Activated B cell treated with CpG ODN at 0.5 μM for 24 hours (primary cell): Measurements from ENCODE around the gene PPM1E. TPM values are rescaled to one million over a fixed set of nuclear protein-coding genes. Genes with fewer than 3 reads are reported as not detected.

Experiments
- ATAC-seq: fragments of 200-7000 bp; cut with Tn5 transposase; one replicate; pipeline ENCODE4 v1.10.0; 2021; ENCODE audit warnings: low read depth, mild to moderate bottlenecking, moderate library complexity
- CTCF ChIA-PET: fragments of 350-600 bp; sonication (Branson Sonifier 250); formaldehyde crosslinking; loops from one replicate; lab custom pipeline; 2021; ENCODE audit warnings: antibody characterized with exemption; lab: Charles Lee
- POLR2A ChIA-PET: fragments of 350-600 bp; sonication (Branson Sonifier 250); formaldehyde crosslinking; loops from one replicate; lab custom pipeline; 2021; ENCODE audit warnings: antibody characterized with exemption; lab: Charles Lee
- DNase-seq: peaks from one replicate; pipeline ENCODE4 v3.0.0; 2022
- H3K27ac Mint-ChIP-seq: one replicate; pipeline ENCODE4 v1.8.0; 2020; ENCODE audit warnings: mixed read lengths
- H3K27me3 Mint-ChIP-seq: one replicate; pipeline ENCODE4 v1.8.0; 2021; ENCODE audit warnings: mixed read lengths
- H3K36me3 Mint-ChIP-seq: one replicate; pipeline ENCODE4 v1.8.0; 2021; ENCODE audit warnings: low read depth, mixed read lengths
- H3K4me1 Mint-ChIP-seq: one replicate; pipeline ENCODE4 v1.8.0; 2021; ENCODE audit warnings: mixed read lengths
- H3K4me3 Mint-ChIP-seq: one replicate; pipeline ENCODE4 v1.8.0; 2020; ENCODE audit warnings: mild to moderate bottlenecking, mixed read lengths
- H3K9me3 Mint-ChIP-seq: one replicate; pipeline ENCODE4 v1.8.0; 2020; ENCODE audit warnings: mixed read lengths
- CTCF ChIP-seq: fragments of 200-600 bp; IDR thresholded peaks from one replicate; pipeline ENCODE4 v1.8.0; 2022; ENCODE audit warnings: antibody characterized with exemption, mild to moderate bottlenecking
- intact Hi-C: fragments of 100-400 bp; cut with micrococcal nuclease; formaldehyde crosslinking; loops from one replicate; pipeline ENCODE4 v1.15.1; 2024
- total RNA-seq: library from RNA; stranded (reverse); gene quantifications from 2 replicates; pipeline ENCODE4 v1.2.3, GENCODE V29; 2022

The PPM1E gene
- total RNA-seq, 1 donor from 2014 or later: 0.02 TPM

- TF ChIP-seq CTCF: no peak
- H3K4me1 Mint-ChIP-seq: no peaks in the 10 kb centered on the region
- DNase-seq: no peak
- ChIA-PET CTCF (no interaction called here), POLR2A (no interaction called here)
- intact Hi-C loops: no loop called here
- H3K27ac Mint-ChIP-seq: no peak overlapping the region
- ATAC-seq: no peak
- no peaks in the 10 kb centered on the region for H3K27me3 Mint-ChIP-seq
- peaks cover 12% of the 10 kb centered on the region for H3K9me3 Mint-ChIP-seq
- H3K36me3 Mint-ChIP-seq: no peaks in the 10 kb centered on the region
- H3K4me3 Mint-ChIP-seq: no peak overlapping the region
Observed at GRCh38 chr17:58913971-58914769, 158.5 kb downstream of the PPM1E start.

- no peak for DNase-seq
- H3K27ac Mint-ChIP-seq: no peak overlapping the region
- CTCF ChIA-PET: no interaction called here
- intact Hi-C loops: no loop called here
- no peaks in the 10 kb centered on the region for H3K27me3 Mint-ChIP-seq
- H3K9me3 Mint-ChIP-seq: peaks cover 1% of the 10 kb centered on the region
- no peak for TF ChIP-seq CTCF
- ATAC-seq: no peak
- H3K4me1 Mint-ChIP-seq: peaks cover 9% of the 10 kb centered on the region
- POLR2A ChIA-PET: interaction anchor here (0.6 kb wide), 1 partner anchor 30 kb away, joined by 20 read pairs; no protein-coding TSS in a partner anchor
- no peaks in the 10 kb centered on the region for H3K36me3 Mint-ChIP-seq
- H3K4me3 Mint-ChIP-seq: no peak overlapping the region
Observed at GRCh38 chr17:58917228-58917627, 161.6 kb downstream of the PPM1E start.

GRCh38 chr17:58918072-58918471 is 162.4 kb downstream of the PPM1E start:
- Mint-ChIP-seq H3K27me3 (no peaks in the 10 kb centered on the region), H3K9me3 (no peaks in the 10 kb centered on the region), H3K36me3 (no peaks in the 10 kb centered on the region), H3K4me1 (peaks cover 9% of the 10 kb centered on the region), H3K27ac (no peak overlapping the region), H3K4me3 (no peak overlapping the region)
- no peak for ATAC-seq
- ChIA-PET CTCF (no interaction called here), POLR2A (interaction anchor here (0.7 kb wide), 1 partner anchor 125 kb away, joined by 7 read pairs; no protein-coding TSS in a partner anchor)
- no peak for DNase-seq
- TF ChIP-seq CTCF: no peak
- intact Hi-C loops: no loop called here

- H3K36me3 Mint-ChIP-seq: no peaks in the 10 kb centered on the region
- H3K4me1 Mint-ChIP-seq: peaks cover 9% of the 10 kb centered on the region
- H3K4me3 Mint-ChIP-seq: no peak overlapping the region
- H3K9me3 Mint-ChIP-seq: no peaks in the 10 kb centered on the region
- intact Hi-C loops: no loop called here
- POLR2A ChIA-PET: no interaction called here
- no peak for TF ChIP-seq CTCF
- H3K27me3 Mint-ChIP-seq: no peaks in the 10 kb centered on the region
- H3K27ac Mint-ChIP-seq: no peak overlapping the region
- ATAC-seq (no peak), DNase-seq (no peak)
- CTCF ChIA-PET: interaction anchor here (0.6 kb wide), 1 partner anchor 23 kb away, joined by 3 read pairs; no protein-coding TSS in a partner anchor
Observed at GRCh38 chr17:58918884-58919283, 163.2 kb downstream of the PPM1E start.

GRCh38 chr17:58920773-58921172 is 165.1 kb downstream of the PPM1E start:
- H3K27me3 Mint-ChIP-seq: no peaks in the 10 kb centered on the region
- ChIA-PET POLR2A (no interaction called here), CTCF (no interaction called here)
- peaks cover 9% of the 10 kb centered on the region for H3K4me1 Mint-ChIP-seq
- DNase-seq (no peak), ATAC-seq (no peak)
- H3K27ac Mint-ChIP-seq: no peak overlapping the region
- intact Hi-C loops: no loop called here
- H3K9me3 Mint-ChIP-seq: no peaks in the 10 kb centered on the region
- H3K4me3 Mint-ChIP-seq: no peak overlapping the region
- no peaks in the 10 kb centered on the region for H3K36me3 Mint-ChIP-seq
- TF ChIP-seq CTCF: no peak
